NCI-H2081 treated with DMSO at 0.1 percent for 48 hours (cell line): Measurements from ENCODE around the gene GRK6.

Source experiments
- DNase-seq: peaks from one replicate; lab custom pipeline; 2025; lab: John Stamatoyannopoulos, UW

Gene GRK6

GRCh38 chr5:177427211-177427822 is 841 bp downstream of the GRK6 start:
- DNase-seq = no peak

GRCh38 chr5:177427919-177428573 is 1.6 kb downstream of the GRK6 start:
- DNase-seq = no peak

GRCh38 chr5:177428574-177429217 is 2.2 kb downstream of the GRK6 start:
- DNase-seq = no peak

- DNase-seq = no peak
Measured at GRCh38 chr5:177429248-177430040, 3.0 kb downstream of the GRK6 start.

GRCh38 chr5:177430140-177430951 is 3.9 kb downstream of the GRK6 start:
- no peak for DNase-seq

GRCh38 chr5:177430972-177431316 is 4.5 kb downstream of the GRK6 start:
- no peak for DNase-seq

- DNase-seq = no peak
Measured at GRCh38 chr5:177431317-177432142, 5.1 kb downstream of the GRK6 start.

GRCh38 chr5:177432143-177432838 is 5.8 kb downstream of the GRK6 start:
- DNase-seq = no peak

- no peak for DNase-seq
Measured at GRCh38 chr5:177432839-177433657, 6.6 kb downstream of the GRK6 start.

GRCh38 chr5:177433658-177434217 is 7.3 kb downstream of the GRK6 start:
- no peak for DNase-seq

- DNase-seq = no peak
Measured at GRCh38 chr5:177434437-177434836, 8.0 kb downstream of the GRK6 start.

- no peak for DNase-seq
Measured at GRCh38 chr5:177434942-177435738, 8.7 kb downstream of the GRK6 start.

- DNase-seq = no peak
Measured at GRCh38 chr5:177435847-177436536, 9.5 kb downstream of the GRK6 start.

- DNase-seq = no peak
Measured at GRCh38 chr5:177437623-177438022, 11.1 kb downstream of the GRK6 start.

- no peak for DNase-seq
Measured at GRCh38 chr5:177438468-177438867, 12.0 kb downstream of the GRK6 start.

GRCh38 chr5:177439518-177440053 is 13.1 kb downstream of the GRK6 start:
- DNase-seq = no peak

GRCh38 chr5:177440211-177440989 is 13.9 kb downstream of the GRK6 start:
- DNase-seq = no peak
